ENCODE results near the gene SPAG7.
A peak's percentile ranks its signal among the peaks of the same experiment; 100 is the strongest.

Gene SPAG7

DNA sequence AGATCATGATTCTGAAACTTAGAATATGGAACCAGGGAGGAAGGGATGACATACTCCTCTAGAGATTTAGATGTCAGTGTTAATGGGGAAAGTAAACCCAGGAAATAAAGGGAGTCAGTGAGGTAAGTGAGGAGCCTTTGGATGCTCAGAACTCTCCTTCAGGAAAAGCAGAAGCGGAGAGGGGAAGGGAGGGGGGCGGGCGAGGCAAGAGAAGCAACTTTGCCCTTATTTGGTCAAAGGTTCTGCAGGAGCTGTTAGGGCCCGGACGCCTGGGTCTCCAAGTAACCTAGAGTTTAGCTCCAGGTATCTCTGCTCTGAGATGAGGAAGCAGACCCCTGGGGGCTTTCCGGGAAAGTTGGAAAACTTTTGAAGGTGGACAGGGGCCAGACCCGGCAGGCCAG lies 20.6 kb downstream of the SPAG7 start:
- Histone ChIP-seq H3K4me2 (ENCODE audit: low read length) (peak overlapping the region; percentile 79), H3K9ac (no peak overlapping the region), H3K27me3 (ENCODE audit: control insufficient read depth, insufficient read depth, low read length) (no peaks in the 10 kb centered on the region), H3K79me2 (peaks cover 4% of the 10 kb centered on the region), H2AFZ (no peak overlapping the region), H3K36me3 (ENCODE audit: control insufficient read depth, insufficient read depth, low read length) (no peaks in the 10 kb centered on the region), H3K4me1 (peaks cover 11% of the 10 kb centered on the region), H3K9me3 (ENCODE audit: control insufficient read depth, low read length) (no peaks in the 10 kb centered on the region), H3K27ac (peak overlapping the region; percentile 92), H3K4me3 (ENCODE audit: low read depth, low read length) (peak overlapping the region; percentile 98)
- TF ChIP-seq, protein P1, sequence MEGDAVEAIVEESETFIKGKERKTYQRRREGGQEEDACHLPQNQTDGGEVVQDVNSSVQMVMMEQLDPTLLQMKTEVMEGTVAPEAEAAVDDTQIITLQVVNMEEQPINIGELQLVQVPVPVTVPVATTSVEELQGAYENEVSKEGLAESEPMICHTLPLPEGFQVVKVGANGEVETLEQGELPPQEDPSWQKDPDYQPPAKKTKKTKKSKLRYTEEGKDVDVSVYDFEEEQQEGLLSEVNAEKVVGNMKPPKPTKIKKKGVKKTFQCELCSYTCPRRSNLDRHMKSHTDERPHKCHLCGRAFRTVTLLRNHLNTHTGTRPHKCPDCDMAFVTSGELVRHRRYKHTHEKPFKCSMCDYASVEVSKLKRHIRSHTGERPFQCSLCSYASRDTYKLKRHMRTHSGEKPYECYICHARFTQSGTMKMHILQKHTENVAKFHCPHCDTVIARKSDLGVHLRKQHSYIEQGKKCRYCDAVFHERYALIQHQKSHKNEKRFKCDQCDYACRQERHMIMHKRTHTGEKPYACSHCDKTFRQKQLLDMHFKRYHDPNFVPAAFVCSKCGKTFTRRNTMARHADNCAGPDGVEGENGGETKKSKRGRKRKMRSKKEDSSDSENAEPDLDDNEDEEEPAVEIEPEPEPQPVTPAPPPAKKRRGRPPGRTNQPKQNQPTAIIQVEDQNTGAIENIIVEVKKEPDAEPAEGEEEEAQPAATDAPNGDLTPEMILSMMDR (IDR thresholded peaks at IDR 0.05) = no peak

DNA sequence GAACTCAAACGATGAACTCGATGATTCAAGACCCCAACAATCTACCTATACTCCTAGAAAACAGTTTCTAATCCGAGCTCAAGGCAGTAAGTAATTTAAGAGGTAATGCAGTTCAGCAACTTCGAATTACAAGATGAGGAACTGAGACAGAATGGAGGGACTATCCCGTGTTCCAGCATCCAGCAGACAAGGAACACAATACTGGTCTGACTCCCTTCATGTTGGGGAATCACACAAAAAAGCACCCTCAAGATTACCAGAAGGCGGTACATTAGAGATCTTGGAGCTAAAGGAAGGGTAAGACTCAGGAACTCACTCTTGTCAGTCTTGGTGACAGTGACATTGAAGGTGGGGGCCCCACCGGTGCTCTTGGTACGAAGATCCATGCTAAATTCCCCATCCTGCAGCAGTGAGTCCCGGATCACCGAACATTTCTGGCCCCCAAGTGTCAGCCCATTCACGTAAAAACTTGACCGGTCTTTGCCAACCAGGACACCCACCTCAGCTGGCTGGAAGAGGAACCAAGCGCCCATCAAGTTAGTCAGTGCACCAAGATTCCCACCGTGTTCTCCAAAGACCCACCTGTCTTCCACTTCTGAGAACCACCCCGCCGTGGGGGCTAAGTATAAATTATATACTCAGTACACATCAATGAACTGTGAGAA lies 21.2 kb downstream of the SPAG7 start:
- Histone ChIP-seq H3K27ac (peak overlapping the region; percentile 92), H3K79me2 (peaks cover 9% of the 10 kb centered on the region), H2AFZ (no peak overlapping the region), H3K9me3 (ENCODE audit: control insufficient read depth, low read length) (no peaks in the 10 kb centered on the region), H3K4me1 (peaks cover 16% of the 10 kb centered on the region), H3K4me3 (ENCODE audit: low read depth, low read length) (peak overlapping the region; percentile 98), H3K9ac (no peak overlapping the region), H3K36me3 (ENCODE audit: control insufficient read depth, insufficient read depth, low read length) (no peaks in the 10 kb centered on the region), H3K4me2 (ENCODE audit: low read length) (peak overlapping the region; percentile 79), H3K27me3 (ENCODE audit: control insufficient read depth, insufficient read depth, low read length) (no peaks in the 10 kb centered on the region)
- TF ChIP-seq, protein P1 (IDR thresholded peaks at IDR 0.05) = no peak

DNA sequence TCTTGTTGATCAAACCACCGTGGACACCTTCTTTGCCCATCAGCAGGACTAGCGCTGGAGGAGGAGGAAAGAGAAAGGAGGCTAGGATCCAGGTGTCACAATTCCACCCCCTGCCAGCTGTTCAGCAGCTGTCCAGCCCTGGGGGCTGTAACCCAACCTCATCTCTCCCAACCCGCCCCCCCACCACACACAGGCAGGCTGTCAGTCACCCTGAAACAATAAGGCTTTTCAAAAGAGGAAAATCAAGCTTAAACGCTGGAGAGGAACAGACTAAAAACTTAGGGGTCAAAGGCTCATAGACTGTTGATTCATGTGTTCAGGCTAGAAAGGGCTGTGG lies 21.7 kb downstream of the SPAG7 start:
- Histone ChIP-seq H3K4me1 (peaks cover 21% of the 10 kb centered on the region), H3K36me3 (ENCODE audit: control insufficient read depth, insufficient read depth, low read length) (no peaks in the 10 kb centered on the region)

GRCh38 chr17:4945176-4945943 lies 22.3 kb downstream of the SPAG7 start:
- Histone ChIP-seq H3K36me3 (ENCODE audit: control insufficient read depth, insufficient read depth, low read length) (no peaks in the 10 kb centered on the region), H3K9me3 (ENCODE audit: control insufficient read depth, low read length) (no peaks in the 10 kb centered on the region), H3K79me2 (peaks cover 16% of the 10 kb centered on the region), H3K4me2 (ENCODE audit: low read length) (no peak overlapping the region), H3K27me3 (ENCODE audit: control insufficient read depth, insufficient read depth, low read length) (no peaks in the 10 kb centered on the region), H2AFZ (no peak overlapping the region), H3K4me3 (ENCODE audit: low read depth, low read length) (no peak overlapping the region), H3K9ac (no peak overlapping the region), H3K27ac (peak overlapping the region; percentile 16), H3K4me1 (peaks cover 18% of the 10 kb centered on the region)
- TF ChIP-seq, protein P1 (IDR thresholded peaks at IDR 0.05) = no peak

More for the DNA sequence above, 21.7 kb downstream of the SPAG7 start:
- Histone ChIP-seq H3K27me3 (ENCODE audit: control insufficient read depth, insufficient read depth, low read length) (no peaks in the 10 kb centered on the region), H3K27ac (peak overlapping the region; percentile 92), H3K4me2 (ENCODE audit: low read length) (no peak overlapping the region), H3K9ac (no peak overlapping the region), H3K9me3 (ENCODE audit: control insufficient read depth, low read length) (no peaks in the 10 kb centered on the region), H3K79me2 (peaks cover 13% of the 10 kb centered on the region), H2AFZ (no peak overlapping the region), H3K4me3 (ENCODE audit: low read depth, low read length) (no peak overlapping the region)
- TF ChIP-seq, protein P1 (IDR thresholded peaks at IDR 0.05) = no peak

Data from parathyroid adenoma (tissue), 2 donors.